Gastrocnemius medialis (tissue), 4 donors: Measurements from ENCODE around the gene ADGRD1.

ENCODE experiments used
- POLR2A ChIP-seq, 2 donors: fragments of 450-650 bp; IDR thresholded peaks; one replicate each; pipeline ENCODE4 v1.6.1; 2017; ENCODE audit warnings: antibody characterized with exemption in 2 of 2, mild to moderate bottlenecking in 2 of 2, moderate library complexity in 2 of 2
- TF ChIP-seq, protein P1 (sequence below), 5 experiments: fragments of 450-650 bp in 3 of 5; fragments of 200-600 bp in 2 of 5; sonication (generic) in 2 of 5; IDR thresholded peaks in 4 of 5; conservative IDR thresholded peaks in 1 of 5; 1 replicate in 4 of 5; 2 replicates in 1 of 5; pipeline ENCODE4 v1.5.1; 2016 to 2019; ENCODE audit warnings: antibody characterized with exemption in 5 of 5, mild to moderate bottlenecking in 3 of 5, moderate library complexity in 3 of 5

DNA sequence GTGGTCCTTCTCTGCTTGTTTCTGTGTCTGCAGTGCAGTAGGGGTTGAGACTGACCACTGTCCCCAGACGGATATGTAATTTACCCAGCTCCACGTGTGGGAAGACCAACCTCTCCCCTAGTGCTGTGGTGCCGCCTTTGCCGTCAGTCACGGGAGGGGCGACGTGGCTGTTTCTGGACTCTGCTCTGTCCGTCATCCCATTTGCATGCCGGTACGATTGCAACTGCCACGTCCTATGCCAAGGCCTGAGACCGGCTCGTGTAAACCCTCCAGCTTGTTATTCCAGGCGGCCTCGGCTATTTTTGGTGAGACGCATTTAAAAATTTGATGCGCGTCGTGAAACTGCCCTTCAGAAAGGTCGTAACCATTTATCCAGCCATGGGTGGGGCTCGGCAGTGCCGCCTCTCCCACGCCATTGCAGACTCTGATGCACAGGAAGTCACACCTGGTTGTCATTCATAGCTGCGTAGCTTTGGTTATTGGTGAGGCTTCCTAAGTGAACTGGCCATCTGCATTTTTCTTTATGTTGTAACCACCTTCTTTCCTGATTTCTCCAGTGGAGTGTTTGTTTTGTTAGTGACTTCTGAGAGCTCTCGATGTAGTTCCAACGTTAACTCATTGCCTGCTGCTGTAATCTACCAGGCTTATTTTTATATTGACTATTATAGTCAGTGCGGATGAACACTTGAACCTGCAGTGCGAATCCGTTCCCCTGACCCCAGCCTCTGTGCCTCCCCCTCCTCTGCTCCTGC, 75.1 kb downstream of the ADGRD1 start:
- TF ChIP-seq POLR2A (IDR thresholded peaks at IDR 0.05), result peak in 1 of 2 donors; percentile 13
- TF ChIP-seq, protein P1, sequence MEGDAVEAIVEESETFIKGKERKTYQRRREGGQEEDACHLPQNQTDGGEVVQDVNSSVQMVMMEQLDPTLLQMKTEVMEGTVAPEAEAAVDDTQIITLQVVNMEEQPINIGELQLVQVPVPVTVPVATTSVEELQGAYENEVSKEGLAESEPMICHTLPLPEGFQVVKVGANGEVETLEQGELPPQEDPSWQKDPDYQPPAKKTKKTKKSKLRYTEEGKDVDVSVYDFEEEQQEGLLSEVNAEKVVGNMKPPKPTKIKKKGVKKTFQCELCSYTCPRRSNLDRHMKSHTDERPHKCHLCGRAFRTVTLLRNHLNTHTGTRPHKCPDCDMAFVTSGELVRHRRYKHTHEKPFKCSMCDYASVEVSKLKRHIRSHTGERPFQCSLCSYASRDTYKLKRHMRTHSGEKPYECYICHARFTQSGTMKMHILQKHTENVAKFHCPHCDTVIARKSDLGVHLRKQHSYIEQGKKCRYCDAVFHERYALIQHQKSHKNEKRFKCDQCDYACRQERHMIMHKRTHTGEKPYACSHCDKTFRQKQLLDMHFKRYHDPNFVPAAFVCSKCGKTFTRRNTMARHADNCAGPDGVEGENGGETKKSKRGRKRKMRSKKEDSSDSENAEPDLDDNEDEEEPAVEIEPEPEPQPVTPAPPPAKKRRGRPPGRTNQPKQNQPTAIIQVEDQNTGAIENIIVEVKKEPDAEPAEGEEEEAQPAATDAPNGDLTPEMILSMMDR (IDR thresholded peaks at IDR 0.05 in 4 of 5, conservative IDR thresholded peaks at IDR 0.05 in 1 of 5), result no peak
